ENCODE measurements around the gene VAC14. TPM values are rescaled to one million over a fixed set of nuclear protein-coding genes. Genes with fewer than 3 reads are reported as not detected.

The VAC14 gene
- total and polyA plus RNA-seq, 2 experiments from 2014 or later: 42.3 to 77.7 TPM

- Mint-ChIP-seq H3K4me3 (no peak overlapping the region), H3K36me3 (ENCODE audit: low read depth) (peaks cover 77% of the 10 kb centered on the region), H3K4me1 (peaks cover 5% of the 10 kb centered on the region; the same call in 1 of the 3 replicates), H3K27ac (no peak overlapping the region), H3K27me3 (ENCODE audit: insufficient read depth, low read depth, poor library complexity) (peaks cover 17% of the 10 kb centered on the region), H3K9me3 (peaks cover 3% of the 10 kb centered on the region; the same call in 2 of the 3 replicates)
- Histone ChIP-seq H3F3A (replicated peaks; ENCODE audit: low read depth) (no peaks in the 10 kb centered on the region), H4K20me1 (replicated peaks; ENCODE audit: insufficient read depth) (0 out of 2 replicates have a peak, but pooled peaks cover 3% of the 10 kb centered on the region), H3K4me2 (no peak overlapping the region), H3K27me3 (ENCODE audit: insufficient read depth) (no peaks in the 10 kb centered on the region), H3K4me1 (ENCODE audit: insufficient read depth) (0 out of 2 replicates have a peak, but pooled peaks cover 3% of the 10 kb centered on the region), H3K9me2 (ENCODE audit: insufficient read depth) (no peaks in the 10 kb centered on the region), H3K27ac (ENCODE audit: low read depth) (no peak overlapping the region), H3K79me2 (replicated peaks; ENCODE audit: insufficient read depth) (no peaks in the 10 kb centered on the region), H3K36me3 (ENCODE audit: insufficient read depth) (peaks cover 20% of the 10 kb centered on the region; the same call in 1 of the 2 replicates), H2AFZ (no peak overlapping the region), H3K4me3 (no peak overlapping the region)
- DNase-seq (ENCODE audit: low spot score) (no peak), ATAC-seq (no peak)
- TF ChIP-seq ZNF462 (CRISPR knock-in tag; IDR thresholded peaks at IDR 0.05) (no peak), EZH2phosphoT487 (IDR thresholded peaks at IDR 0.05; ENCODE audit: unreplicated experiment) (no peak), STAT1 (IDR thresholded peaks at IDR 0.05; ENCODE audit: unreplicated experiment) (no peak), NANOG (IDR thresholded peaks at IDR 0.05; ENCODE audit: borderline replicate concordance) (no peak), REST (IDR thresholded peaks at IDR 0.05; ENCODE audit: unreplicated experiment) (no peak), ZNF331 (CRISPR knock-in tag; IDR thresholded peaks at IDR 0.05; ENCODE audit: low read depth) (no peak), JUNB (IDR thresholded peaks at IDR 0.05; ENCODE audit: unreplicated experiment) (no peak), ZNF114 (CRISPR knock-in tag; IDR thresholded peaks at IDR 0.05) (no peak), CREB1 (CRISPR knock-in tag; IDR thresholded peaks at IDR 0.05; ENCODE audit: low read depth) (no peak), POLR2AphosphoS5 (IDR thresholded peaks at IDR 0.05; ENCODE audit: low read depth) (no peak), EZH2 (IDR thresholded peaks at IDR 0.05; ENCODE audit: low read depth, unreplicated experiment) (no peak), CTCF (conservative IDR thresholded peaks at IDR 0.05; ENCODE audit: low read depth in 2 of 2) (no peak)
- TF ChIP-seq, protein P1, sequence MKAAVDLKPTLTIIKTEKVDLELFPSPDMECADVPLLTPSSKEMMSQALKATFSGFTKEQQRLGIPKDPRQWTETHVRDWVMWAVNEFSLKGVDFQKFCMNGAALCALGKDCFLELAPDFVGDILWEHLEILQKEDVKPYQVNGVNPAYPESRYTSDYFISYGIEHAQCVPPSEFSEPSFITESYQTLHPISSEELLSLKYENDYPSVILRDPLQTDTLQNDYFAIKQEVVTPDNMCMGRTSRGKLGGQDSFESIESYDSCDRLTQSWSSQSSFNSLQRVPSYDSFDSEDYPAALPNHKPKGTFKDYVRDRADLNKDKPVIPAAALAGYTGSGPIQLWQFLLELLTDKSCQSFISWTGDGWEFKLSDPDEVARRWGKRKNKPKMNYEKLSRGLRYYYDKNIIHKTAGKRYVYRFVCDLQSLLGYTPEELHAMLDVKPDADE (IDR thresholded peaks at IDR 0.05): no peak
These were observed 20.4 kb downstream of the VAC14 start for GRCh38 chr16:70780546-70780945.

All from GM23338 (cell line).